ENCODE measurements around the gene NSMCE3.

The NSMCE3 gene

DNA sequence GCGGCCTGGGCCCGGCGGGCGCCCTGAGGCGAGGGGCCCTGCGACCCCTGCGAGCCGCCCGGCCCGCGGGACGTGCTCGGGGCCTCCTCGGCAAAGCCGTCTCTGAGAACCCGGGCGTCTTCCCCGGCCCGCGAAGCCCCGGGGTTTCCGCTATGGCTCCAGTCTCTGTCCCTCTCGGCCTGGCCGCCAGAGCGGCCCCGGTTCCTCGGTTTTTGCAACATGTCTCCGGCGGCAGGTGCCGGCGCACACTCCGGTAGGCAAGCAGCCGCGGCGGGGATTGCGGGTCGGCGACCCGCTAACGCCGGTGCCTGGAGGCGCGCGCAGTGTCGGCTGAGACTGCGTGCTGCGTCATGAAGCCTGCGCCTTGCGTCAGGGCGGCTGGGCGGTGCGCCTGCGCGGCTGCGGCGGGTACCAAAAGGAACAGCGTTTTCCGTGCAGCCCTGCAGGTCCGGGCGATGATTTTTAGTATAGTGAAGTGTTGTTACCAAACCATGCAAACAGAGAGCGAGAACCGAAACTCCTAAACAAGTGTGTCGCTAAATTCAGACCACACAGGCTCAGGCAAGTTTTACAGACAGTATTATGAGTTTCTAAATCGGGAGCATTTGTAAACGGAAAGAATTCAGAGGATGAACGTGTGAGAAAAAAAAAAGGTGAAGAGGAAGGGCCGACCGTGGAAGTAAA is at the start of gene NSMCE3:
Gene NSMCE3, minus strand, starts transcription at position 338 of the 684 bp plus-strand sequence. Its CDS starts 117 bp downstream, at position 221.
- no peaks in the 10 kb centered on the region for H3K36me3 ChIP-seq (ENCODE audit: control insufficient read depth, insufficient read depth, low read length)
- peaks cover 19% of the 10 kb centered on the region for H3K4me1 ChIP-seq (ENCODE audit: control insufficient read depth, insufficient read depth, low read length)
- H3K27ac ChIP-seq (ENCODE audit: low read depth, low read length) = peak within 1 kb of the TSS; percentile 94
- H3K4me3 ChIP-seq (ENCODE audit: low read length) = peak within 1 kb of the TSS; percentile 96
- no peaks in the 10 kb centered on the region for H3K27me3 ChIP-seq (ENCODE audit: control insufficient read depth, insufficient read depth, low read length)
- peak within 1 kb of the TSS; percentile 80 for H3K9ac ChIP-seq (ENCODE audit: low read length)

DNA sequence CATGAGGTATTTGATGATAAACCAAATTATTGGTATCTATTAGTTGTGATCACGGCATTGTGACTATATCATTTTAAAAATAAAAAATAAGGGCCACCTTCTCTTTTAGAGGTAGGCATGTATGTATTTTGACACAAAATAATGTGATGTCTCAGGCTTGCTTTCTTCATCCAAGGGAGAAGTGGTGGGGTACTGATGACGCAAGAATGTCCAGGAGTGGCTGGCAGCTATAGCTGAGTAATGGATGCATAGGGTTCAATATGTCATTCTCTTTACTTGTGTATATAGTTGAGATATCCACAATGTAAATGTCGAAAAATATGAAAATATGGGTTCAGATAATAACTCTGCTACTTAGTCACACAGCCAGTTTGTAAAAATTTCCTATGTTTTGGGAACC is 46.8 kb upstream of the NSMCE3 start:
- Histone ChIP-seq H3K27ac (ENCODE audit: low read depth, low read length) (no peak overlapping the region), H3K4me3 (ENCODE audit: low read length) (no peak overlapping the region), H3K27me3 (ENCODE audit: control insufficient read depth, insufficient read depth, low read length) (no peaks in the 10 kb centered on the region), H3K9ac (ENCODE audit: low read length) (no peak overlapping the region), H3K4me1 (ENCODE audit: control insufficient read depth, insufficient read depth, low read length) (no peaks in the 10 kb centered on the region), H3K36me3 (ENCODE audit: control insufficient read depth, insufficient read depth, low read length) (no peaks in the 10 kb centered on the region)

- no peak overlapping the region for H3K4me3 ChIP-seq (ENCODE audit: low read length)
- H3K36me3 ChIP-seq (ENCODE audit: control insufficient read depth, insufficient read depth, low read length) = no peaks in the 10 kb centered on the region
- H3K4me1 ChIP-seq (ENCODE audit: control insufficient read depth, insufficient read depth, low read length) = no peaks in the 10 kb centered on the region
- H3K9ac ChIP-seq (ENCODE audit: low read length) = no peak overlapping the region
- H3K27me3 ChIP-seq (ENCODE audit: control insufficient read depth, insufficient read depth, low read length) = no peaks in the 10 kb centered on the region
- H3K27ac ChIP-seq (ENCODE audit: low read depth, low read length) = no peak overlapping the region
These were observed 42.8 kb upstream of the NSMCE3 start for GRCh38 chr15:29312387-29312786.

DNA sequence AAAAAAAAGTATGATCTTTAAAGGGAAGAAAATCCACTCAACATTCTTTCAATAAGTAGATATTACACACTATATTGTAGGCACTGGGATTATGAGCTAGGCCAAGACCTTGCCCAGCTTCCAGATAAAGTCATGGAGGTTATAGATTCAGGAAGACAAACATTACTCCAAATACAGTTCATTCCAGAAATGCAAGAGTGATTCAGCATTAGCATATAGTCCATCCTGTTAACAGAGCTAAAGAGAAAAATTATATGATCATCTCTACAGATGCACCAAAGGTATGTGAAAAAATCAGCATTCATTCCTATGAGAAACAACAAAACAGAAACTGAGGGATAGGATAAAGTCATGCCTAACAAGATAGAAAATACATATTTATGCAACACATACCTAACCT is 42.1 kb upstream of the NSMCE3 start:
- Histone ChIP-seq H3K4me3 (ENCODE audit: low read length) (no peak overlapping the region), H3K9ac (ENCODE audit: low read length) (no peak overlapping the region), H3K36me3 (ENCODE audit: control insufficient read depth, insufficient read depth, low read length) (no peaks in the 10 kb centered on the region), H3K4me1 (ENCODE audit: control insufficient read depth, insufficient read depth, low read length) (no peaks in the 10 kb centered on the region), H3K27me3 (ENCODE audit: control insufficient read depth, insufficient read depth, low read length) (no peaks in the 10 kb centered on the region), H3K27ac (ENCODE audit: low read depth, low read length) (no peak overlapping the region)

- no peaks in the 10 kb centered on the region for H3K36me3 ChIP-seq (ENCODE audit: control insufficient read depth, insufficient read depth, low read length)
- no peak overlapping the region for H3K27ac ChIP-seq (ENCODE audit: low read depth, low read length)
- H3K4me3 ChIP-seq (ENCODE audit: low read length) = no peak overlapping the region
- no peak overlapping the region for H3K9ac ChIP-seq (ENCODE audit: low read length)
- no peaks in the 10 kb centered on the region for H3K27me3 ChIP-seq (ENCODE audit: control insufficient read depth, insufficient read depth, low read length)
- H3K4me1 ChIP-seq (ENCODE audit: control insufficient read depth, insufficient read depth, low read length) = no peaks in the 10 kb centered on the region
These were observed 39.5 kb upstream of the NSMCE3 start for GRCh38 chr15:29309139-29309538.

GRCh38 chr15:29308299-29308698 is 38.7 kb upstream of the NSMCE3 start:
- no peak overlapping the region for H3K9ac ChIP-seq (ENCODE audit: low read length)
- no peaks in the 10 kb centered on the region for H3K36me3 ChIP-seq (ENCODE audit: control insufficient read depth, insufficient read depth, low read length)
- H3K4me3 ChIP-seq (ENCODE audit: low read length) = no peak overlapping the region
- no peaks in the 10 kb centered on the region for H3K27me3 ChIP-seq (ENCODE audit: control insufficient read depth, insufficient read depth, low read length)
- H3K27ac ChIP-seq (ENCODE audit: low read depth, low read length) = no peak overlapping the region
- no peaks in the 10 kb centered on the region for H3K4me1 ChIP-seq (ENCODE audit: control insufficient read depth, insufficient read depth, low read length)

DNA sequence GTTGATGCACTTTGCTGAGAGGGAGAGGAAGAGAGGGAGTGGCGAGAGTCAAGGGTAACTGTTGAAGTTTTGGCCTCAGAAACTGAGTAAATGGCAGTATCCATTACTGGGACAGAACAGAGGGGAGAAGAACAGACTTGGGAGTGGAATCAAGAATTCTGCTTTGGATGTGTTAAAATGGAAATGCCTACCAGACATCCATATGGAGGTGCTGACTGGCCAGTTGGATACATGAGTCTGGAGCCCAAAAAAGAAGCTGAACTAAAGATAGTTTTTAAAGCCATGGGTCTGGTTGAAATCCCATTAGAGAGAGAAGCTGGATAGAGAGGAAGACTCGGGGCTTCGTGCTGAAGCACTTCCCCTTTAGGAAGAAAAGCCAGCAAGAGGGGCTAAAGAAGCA is 35.9 kb upstream of the NSMCE3 start:
- H3K27me3 ChIP-seq (ENCODE audit: control insufficient read depth, insufficient read depth, low read length) = no peaks in the 10 kb centered on the region
- H3K9ac ChIP-seq (ENCODE audit: low read length) = no peak overlapping the region
- H3K36me3 ChIP-seq (ENCODE audit: control insufficient read depth, insufficient read depth, low read length) = no peaks in the 10 kb centered on the region
- no peak overlapping the region for H3K27ac ChIP-seq (ENCODE audit: low read depth, low read length)
- H3K4me3 ChIP-seq (ENCODE audit: low read length) = no peak overlapping the region
- H3K4me1 ChIP-seq (ENCODE audit: control insufficient read depth, insufficient read depth, low read length) = no peaks in the 10 kb centered on the region

GRCh38 chr15:29302871-29303270 is 33.2 kb upstream of the NSMCE3 start:
- no peak overlapping the region for H3K9ac ChIP-seq (ENCODE audit: low read length)

DNA sequence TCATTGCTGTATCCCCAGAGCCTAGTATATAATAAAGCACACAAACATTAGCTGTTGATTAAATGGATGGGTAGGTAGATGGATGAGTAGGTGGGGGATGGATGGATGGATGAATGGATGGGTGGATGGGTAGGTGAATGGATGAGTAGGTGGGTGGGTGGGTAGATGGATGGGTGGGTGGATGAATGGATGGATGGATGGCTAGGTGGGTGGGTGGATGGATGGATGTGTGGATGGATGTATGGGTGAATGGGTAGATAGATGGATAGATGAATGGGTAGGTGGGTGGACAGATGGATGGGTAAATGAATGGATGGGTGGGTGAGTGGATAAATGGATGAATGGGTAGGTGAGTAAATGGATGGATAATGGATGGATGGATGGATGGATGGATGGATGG is 30.2 kb upstream of the NSMCE3 start:
- H3K4me1 ChIP-seq (ENCODE audit: control insufficient read depth, insufficient read depth, low read length) = no peaks in the 10 kb centered on the region
- H3K27me3 ChIP-seq (ENCODE audit: control insufficient read depth, insufficient read depth, low read length) = no peaks in the 10 kb centered on the region
- no peak overlapping the region for H3K27ac ChIP-seq (ENCODE audit: low read depth, low read length)
- no peak overlapping the region for H3K4me3 ChIP-seq (ENCODE audit: low read length)
- H3K9ac ChIP-seq (ENCODE audit: low read length) = no peak overlapping the region
- H3K36me3 ChIP-seq (ENCODE audit: control insufficient read depth, insufficient read depth, low read length) = no peaks in the 10 kb centered on the region

More at GRCh38 chr15:29302871-29303270, 33.2 kb upstream of the NSMCE3 start:
- Histone ChIP-seq H3K27me3 (ENCODE audit: control insufficient read depth, insufficient read depth, low read length) (no peaks in the 10 kb centered on the region), H3K36me3 (ENCODE audit: control insufficient read depth, insufficient read depth, low read length) (no peaks in the 10 kb centered on the region), H3K27ac (ENCODE audit: low read depth, low read length) (no peak overlapping the region), H3K4me3 (ENCODE audit: low read length) (no peak overlapping the region), H3K4me1 (ENCODE audit: control insufficient read depth, insufficient read depth, low read length) (no peaks in the 10 kb centered on the region)

DNA sequence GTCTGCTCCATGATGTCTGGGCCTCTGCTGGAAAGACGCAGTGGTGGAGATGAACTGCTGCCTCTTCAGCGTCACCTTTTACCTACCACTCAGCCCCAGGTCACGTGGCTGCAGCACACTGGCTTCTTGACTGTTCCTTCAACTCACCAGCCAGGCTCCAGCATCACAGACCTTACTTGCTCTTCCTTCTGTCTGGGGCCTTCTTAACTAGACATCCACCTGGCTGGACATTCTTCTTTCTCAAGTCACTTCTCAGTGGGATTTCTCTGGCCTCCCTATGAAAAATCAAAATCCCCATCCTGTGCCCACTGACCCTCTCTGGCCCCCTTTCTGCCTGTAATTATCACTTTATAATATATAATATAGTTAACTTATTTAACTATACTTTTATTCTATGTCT is 29.7 kb upstream of the NSMCE3 start:
- Histone ChIP-seq H3K4me3 (ENCODE audit: low read length) (no peak overlapping the region), H3K36me3 (ENCODE audit: control insufficient read depth, insufficient read depth, low read length) (no peaks in the 10 kb centered on the region), H3K9ac (ENCODE audit: low read length) (no peak overlapping the region), H3K4me1 (ENCODE audit: control insufficient read depth, insufficient read depth, low read length) (no peaks in the 10 kb centered on the region), H3K27me3 (ENCODE audit: control insufficient read depth, insufficient read depth, low read length) (no peaks in the 10 kb centered on the region), H3K27ac (ENCODE audit: low read depth, low read length) (no peak overlapping the region)

GRCh38 chr15:29294732-29295325 is 25.2 kb upstream of the NSMCE3 start:
- Histone ChIP-seq H3K36me3 (ENCODE audit: control insufficient read depth, insufficient read depth, low read length) (no peaks in the 10 kb centered on the region), H3K4me1 (ENCODE audit: control insufficient read depth, insufficient read depth, low read length) (no peaks in the 10 kb centered on the region), H3K9ac (ENCODE audit: low read length) (no peak overlapping the region), H3K4me3 (ENCODE audit: low read length) (no peak overlapping the region), H3K27ac (ENCODE audit: low read depth, low read length) (no peak overlapping the region), H3K27me3 (ENCODE audit: control insufficient read depth, insufficient read depth, low read length) (no peaks in the 10 kb centered on the region)

GRCh38 chr15:29291067-29291845 is 21.6 kb upstream of the NSMCE3 start:
- no peaks in the 10 kb centered on the region for H3K36me3 ChIP-seq (ENCODE audit: control insufficient read depth, insufficient read depth, low read length)
- H3K4me1 ChIP-seq (ENCODE audit: control insufficient read depth, insufficient read depth, low read length) = no peaks in the 10 kb centered on the region
- no peak overlapping the region for H3K9ac ChIP-seq (ENCODE audit: low read length)
- no peak overlapping the region for H3K4me3 ChIP-seq (ENCODE audit: low read length)
- H3K27me3 ChIP-seq (ENCODE audit: control insufficient read depth, insufficient read depth, low read length) = no peaks in the 10 kb centered on the region
- no peak overlapping the region for H3K27ac ChIP-seq (ENCODE audit: low read depth, low read length)

Data from rectal smooth muscle tissue (tissue), 1 donor.